Measurements from ENCODE around the gene BMP6.

BMP6 gene

DNA sequence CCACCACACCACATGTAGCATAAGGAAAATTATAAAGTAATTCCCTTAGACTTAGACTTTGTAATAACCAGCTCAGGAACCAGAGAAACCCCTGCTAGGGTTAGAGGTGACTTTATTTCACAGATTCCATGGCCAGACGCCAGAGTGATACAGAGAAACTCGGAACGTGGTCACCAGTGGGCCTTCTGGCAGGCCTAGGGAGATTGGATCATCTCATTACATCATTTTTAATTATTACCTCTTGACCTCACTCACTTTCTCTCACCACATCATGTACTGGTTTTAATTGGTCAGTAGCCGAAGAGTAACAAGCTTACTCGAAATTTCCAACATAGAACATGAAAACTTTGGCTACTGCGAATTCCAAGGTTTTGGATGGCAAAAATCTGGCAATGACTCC is 72.9 kb downstream of the BMP6 start:
- H3K4me3 ChIP-seq (ENCODE audit: low read length), result no peak overlapping the region
- H3K9ac ChIP-seq (ENCODE audit: low read length), result no peak overlapping the region

GRCh38 chr6:7802662-7803061 is 76.8 kb downstream of the BMP6 start:
- Histone ChIP-seq H4K20me1 (ENCODE audit: insufficient read depth, low read length) (no peaks in the 10 kb centered on the region), H3K4me1 (ENCODE audit: low read length) (no peaks in the 10 kb centered on the region), H3K36me3 (replicated peaks; ENCODE audit: low read depth, low read length) (no peaks in the 10 kb centered on the region), H3K27me3 (ENCODE audit: low read depth, low read length) (peaks cover 12% of the 10 kb centered on the region; the same call in 1 of the 2 replicates), H3K27ac (ENCODE audit: low read length) (no peak overlapping the region), H3K4me3 (ENCODE audit: low read length) (no peak overlapping the region), H3K79me2 (ENCODE audit: low read length) (no peaks in the 10 kb centered on the region), H3K9me3 (ENCODE audit: insufficient read depth, low read length) (no peaks in the 10 kb centered on the region), H2AFZ (ENCODE audit: low read depth, low read length) (no peak overlapping the region), H3K4me2 (ENCODE audit: low read length) (no peak overlapping the region), H3K9ac (ENCODE audit: low read length) (no peak overlapping the region)
- TF ChIP-seq CTCF (IDR thresholded peaks at IDR 0.05; ENCODE audit: low read depth, low read length), result no peak
- no peak for TF ChIP-seq EZH2phosphoT487 (IDR thresholded peaks at IDR 0.05; ENCODE audit: low read depth)

More for the DNA sequence above, 72.9 kb downstream of the BMP6 start:
- TF ChIP-seq CTCF (IDR thresholded peaks at IDR 0.05; ENCODE audit: low read depth, low read length), result no peak
- TF ChIP-seq EZH2phosphoT487 (IDR thresholded peaks at IDR 0.05; ENCODE audit: low read depth), result no peak
- no peaks in the 10 kb centered on the region for H4K20me1 ChIP-seq (ENCODE audit: insufficient read depth, low read length)
- H3K27ac ChIP-seq (ENCODE audit: low read length), result no peak overlapping the region
- no peaks in the 10 kb centered on the region for H3K9me3 ChIP-seq (ENCODE audit: insufficient read depth, low read length)
- no peaks in the 10 kb centered on the region for H3K4me1 ChIP-seq (ENCODE audit: low read length)
- H2AFZ ChIP-seq (ENCODE audit: low read depth, low read length), result no peak overlapping the region
- no peaks in the 10 kb centered on the region for H3K36me3 ChIP-seq (replicated peaks; ENCODE audit: low read depth, low read length)
- H3K79me2 ChIP-seq (ENCODE audit: low read length), result no peaks in the 10 kb centered on the region
- no peak overlapping the region for H3K4me2 ChIP-seq (ENCODE audit: low read length)
- H3K27me3 ChIP-seq (ENCODE audit: low read depth, low read length), result no peaks in the 10 kb centered on the region

- no peak overlapping the region for H3K27ac ChIP-seq (ENCODE audit: low read length)
- H3K79me2 ChIP-seq (ENCODE audit: low read length), result no peaks in the 10 kb centered on the region
- H3K4me3 ChIP-seq (ENCODE audit: low read length), result no peak overlapping the region
- no peak for TF ChIP-seq CTCF (IDR thresholded peaks at IDR 0.05; ENCODE audit: low read depth, low read length)
- TF ChIP-seq EZH2phosphoT487 (IDR thresholded peaks at IDR 0.05; ENCODE audit: low read depth), result no peak
- H3K4me2 ChIP-seq (ENCODE audit: low read length), result no peak overlapping the region
- no peaks in the 10 kb centered on the region for H3K4me1 ChIP-seq (ENCODE audit: low read length)
- H2AFZ ChIP-seq (ENCODE audit: low read depth, low read length), result no peak overlapping the region
- no peak overlapping the region for H3K9ac ChIP-seq (ENCODE audit: low read length)
- no peaks in the 10 kb centered on the region for H3K36me3 ChIP-seq (replicated peaks; ENCODE audit: low read depth, low read length)
- no peaks in the 10 kb centered on the region for H3K9me3 ChIP-seq (ENCODE audit: insufficient read depth, low read length)
- no peaks in the 10 kb centered on the region for H4K20me1 ChIP-seq (ENCODE audit: insufficient read depth, low read length)
- H3K27me3 ChIP-seq (ENCODE audit: low read depth, low read length), result peaks cover 12% of the 10 kb centered on the region; the same call in 1 of the 2 replicates
These were observed 77.3 kb downstream of the BMP6 start for GRCh38 chr6:7803214-7803613.

- TF ChIP-seq EZH2phosphoT487 (IDR thresholded peaks at IDR 0.05; ENCODE audit: low read depth) (no peak), CTCF (IDR thresholded peaks at IDR 0.05; ENCODE audit: low read depth, low read length) (no peak)
- Histone ChIP-seq H3K9ac (ENCODE audit: low read length) (no peak overlapping the region), H3K27me3 (ENCODE audit: low read depth, low read length) (peaks cover 12% of the 10 kb centered on the region; the same call in 1 of the 2 replicates), H3K79me2 (ENCODE audit: low read length) (no peaks in the 10 kb centered on the region), H3K4me3 (ENCODE audit: low read length) (no peak overlapping the region), H3K36me3 (replicated peaks; ENCODE audit: low read depth, low read length) (no peaks in the 10 kb centered on the region), H3K27ac (ENCODE audit: low read length) (no peak overlapping the region), H3K4me1 (ENCODE audit: low read length) (no peaks in the 10 kb centered on the region), H3K4me2 (ENCODE audit: low read length) (no peak overlapping the region), H4K20me1 (ENCODE audit: insufficient read depth, low read length) (no peaks in the 10 kb centered on the region), H3K9me3 (ENCODE audit: insufficient read depth, low read length) (no peaks in the 10 kb centered on the region), H2AFZ (ENCODE audit: low read depth, low read length) (no peak overlapping the region)
These were observed 79.4 kb downstream of the BMP6 start for GRCh38 chr6:7805078-7805849.

Measured in OCI-LY3 (cell line).